ENCODE results near the gene METTL21C.

The METTL21C gene

DNA sequence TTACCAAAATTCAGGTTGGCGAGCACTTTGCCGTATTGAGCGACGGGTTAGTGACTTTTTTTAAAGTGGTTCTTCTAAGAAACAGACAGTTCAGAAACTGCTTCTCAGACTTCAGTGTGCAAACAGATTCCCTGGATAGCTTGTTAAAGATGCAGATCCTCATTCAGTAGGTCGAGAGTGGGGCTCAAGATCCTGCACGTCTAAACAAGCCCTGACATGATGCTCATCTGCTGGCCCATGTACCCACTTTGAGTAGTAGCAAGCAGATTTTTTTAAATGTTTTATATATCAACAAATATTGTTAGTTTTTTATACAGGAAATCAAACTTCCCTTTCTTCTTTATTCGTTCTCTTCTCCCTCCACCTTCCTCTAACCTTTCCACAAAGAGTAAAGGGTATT is 7.3 kb downstream of the METTL21C start:
- TF ChIP-seq NFIC (IDR thresholded peaks at IDR 0.05) (no peak), YY1 (IDR thresholded peaks at IDR 0.05; ENCODE audit: low read depth) (no peak), FOXM1 (IDR thresholded peaks at IDR 0.05; ENCODE audit: borderline replicate concordance, low read depth) (no peak), TEAD4 (IDR thresholded peaks at IDR 0.05) (no peak), TCF12 (IDR thresholded peaks at IDR 0.05; ENCODE audit: low read depth) (no peak), EP300 (IDR thresholded peaks at IDR 0.05; ENCODE audit: borderline replicate concordance) (no peak), EGR1 (IDR thresholded peaks at IDR 0.05) (no peak), CEBPB (IDR thresholded peaks at IDR 0.05) (no peak)
- TF ChIP-seq, protein P1, sequence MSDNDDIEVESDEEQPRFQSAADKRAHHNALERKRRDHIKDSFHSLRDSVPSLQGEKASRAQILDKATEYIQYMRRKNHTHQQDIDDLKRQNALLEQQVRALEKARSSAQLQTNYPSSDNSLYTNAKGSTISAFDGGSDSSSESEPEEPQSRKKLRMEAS (IDR thresholded peaks at IDR 0.05), result no peak

DNA sequence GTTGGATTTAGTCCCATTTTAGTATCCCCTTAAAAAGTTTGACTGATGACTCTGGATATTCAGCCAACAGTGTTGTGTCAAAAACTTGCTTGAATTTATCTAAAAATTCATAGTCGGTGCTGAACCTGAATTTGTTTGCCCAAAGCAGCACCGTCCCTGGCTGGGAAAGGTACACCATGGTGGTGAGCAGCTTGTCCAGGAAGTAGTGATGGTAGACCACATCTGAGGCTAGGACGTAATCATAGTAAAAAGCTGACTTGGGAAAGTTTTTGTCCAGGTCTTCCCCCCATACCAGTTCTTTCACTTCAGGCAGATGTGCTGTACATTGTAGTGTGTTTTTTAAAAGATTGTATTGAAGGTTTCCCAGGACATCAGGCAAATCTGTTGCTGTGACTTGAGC is 8.8 kb downstream of the METTL21C start:
- TF ChIP-seq, protein P2, sequence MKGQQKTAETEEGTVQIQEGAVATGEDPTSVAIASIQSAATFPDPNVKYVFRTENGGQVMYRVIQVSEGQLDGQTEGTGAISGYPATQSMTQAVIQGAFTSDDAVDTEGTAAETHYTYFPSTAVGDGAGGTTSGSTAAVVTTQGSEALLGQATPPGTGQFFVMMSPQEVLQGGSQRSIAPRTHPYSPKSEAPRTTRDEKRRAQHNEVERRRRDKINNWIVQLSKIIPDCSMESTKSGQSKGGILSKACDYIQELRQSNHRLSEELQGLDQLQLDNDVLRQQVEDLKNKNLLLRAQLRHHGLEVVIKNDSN (IDR thresholded peaks at IDR 0.05), result no peak
- TF ChIP-seq NFIC (IDR thresholded peaks at IDR 0.05), result no peak
- TF ChIP-seq TEAD4 (IDR thresholded peaks at IDR 0.05), result no peak
- no peak for TF ChIP-seq TCF12 (IDR thresholded peaks at IDR 0.05; ENCODE audit: low read depth)
- TF ChIP-seq, protein P1 (IDR thresholded peaks at IDR 0.05), result no peak
- no peak for TF ChIP-seq EP300 (IDR thresholded peaks at IDR 0.05; ENCODE audit: borderline replicate concordance)
- no peak for TF ChIP-seq FOXM1 (IDR thresholded peaks at IDR 0.05; ENCODE audit: borderline replicate concordance, low read depth)
- TF ChIP-seq CREB1 (IDR thresholded peaks at IDR 0.05; ENCODE audit: low read depth), result no peak

DNA sequence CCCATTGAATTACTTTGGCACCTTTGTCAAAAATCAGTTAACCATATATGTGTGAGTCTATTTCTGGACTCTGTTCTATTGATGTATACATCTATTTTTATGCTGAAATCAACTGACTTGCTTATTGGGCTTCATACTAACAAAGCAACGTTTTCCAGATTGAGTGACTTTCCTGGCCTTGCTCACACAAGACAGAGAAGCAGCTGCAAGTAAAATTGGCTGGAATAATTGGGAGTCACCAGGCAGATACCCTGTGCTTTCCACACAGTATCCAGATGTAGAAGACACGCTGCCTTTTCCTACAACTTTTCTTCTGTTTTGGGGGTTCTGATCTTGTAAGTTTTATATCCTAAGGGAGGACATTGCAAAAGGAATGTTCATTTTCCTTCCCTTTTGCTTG is 11.2 kb downstream of the METTL21C start:
- TF ChIP-seq YY1 (IDR thresholded peaks at IDR 0.05; ENCODE audit: low read depth) (no peak), CEBPB (IDR thresholded peaks at IDR 0.05) (no peak), ZBTB7A (IDR thresholded peaks at IDR 0.05; ENCODE audit: low read depth) (no peak), CREB1 (IDR thresholded peaks at IDR 0.05; ENCODE audit: low read depth) (no peak), EGR1 (IDR thresholded peaks at IDR 0.05) (no peak), NFIC (IDR thresholded peaks at IDR 0.05) (no peak), RAD21 (IDR thresholded peaks at IDR 0.05; ENCODE audit: low read depth) (no peak), TAF1 (IDR thresholded peaks at IDR 0.05; ENCODE audit: low read depth) (no peak), TCF12 (IDR thresholded peaks at IDR 0.05; ENCODE audit: low read depth) (no peak), EP300 (IDR thresholded peaks at IDR 0.05; ENCODE audit: borderline replicate concordance) (no peak), FOXM1 (IDR thresholded peaks at IDR 0.05; ENCODE audit: borderline replicate concordance, low read depth) (no peak)
- TF ChIP-seq, protein P1 (IDR thresholded peaks at IDR 0.05), result no peak
- TF ChIP-seq, protein P2 (IDR thresholded peaks at IDR 0.05), result no peak

DNA sequence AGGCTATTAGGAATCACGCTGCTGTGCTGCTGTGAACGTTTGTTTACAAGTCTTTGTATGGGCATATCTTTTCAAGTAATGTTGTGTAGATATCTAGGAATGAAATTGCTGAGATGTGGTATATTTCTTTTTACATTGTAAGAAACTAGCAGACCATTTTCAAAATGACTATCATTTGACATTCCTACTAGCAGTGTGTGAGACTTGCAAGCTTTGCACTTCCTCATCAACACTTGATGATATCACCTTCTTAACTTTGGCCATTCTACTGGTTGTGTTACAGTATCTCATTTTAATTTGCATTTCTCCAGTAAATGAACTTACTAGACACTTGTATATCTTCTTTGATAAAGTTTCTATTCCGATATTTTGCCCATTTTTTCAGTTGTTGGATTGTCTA is 12.1 kb downstream of the METTL21C start:
- TF ChIP-seq EP300 (IDR thresholded peaks at IDR 0.05; ENCODE audit: borderline replicate concordance), result no peak
- TF ChIP-seq YY1 (IDR thresholded peaks at IDR 0.05; ENCODE audit: low read depth), result no peak
- TF ChIP-seq, protein P3, sequence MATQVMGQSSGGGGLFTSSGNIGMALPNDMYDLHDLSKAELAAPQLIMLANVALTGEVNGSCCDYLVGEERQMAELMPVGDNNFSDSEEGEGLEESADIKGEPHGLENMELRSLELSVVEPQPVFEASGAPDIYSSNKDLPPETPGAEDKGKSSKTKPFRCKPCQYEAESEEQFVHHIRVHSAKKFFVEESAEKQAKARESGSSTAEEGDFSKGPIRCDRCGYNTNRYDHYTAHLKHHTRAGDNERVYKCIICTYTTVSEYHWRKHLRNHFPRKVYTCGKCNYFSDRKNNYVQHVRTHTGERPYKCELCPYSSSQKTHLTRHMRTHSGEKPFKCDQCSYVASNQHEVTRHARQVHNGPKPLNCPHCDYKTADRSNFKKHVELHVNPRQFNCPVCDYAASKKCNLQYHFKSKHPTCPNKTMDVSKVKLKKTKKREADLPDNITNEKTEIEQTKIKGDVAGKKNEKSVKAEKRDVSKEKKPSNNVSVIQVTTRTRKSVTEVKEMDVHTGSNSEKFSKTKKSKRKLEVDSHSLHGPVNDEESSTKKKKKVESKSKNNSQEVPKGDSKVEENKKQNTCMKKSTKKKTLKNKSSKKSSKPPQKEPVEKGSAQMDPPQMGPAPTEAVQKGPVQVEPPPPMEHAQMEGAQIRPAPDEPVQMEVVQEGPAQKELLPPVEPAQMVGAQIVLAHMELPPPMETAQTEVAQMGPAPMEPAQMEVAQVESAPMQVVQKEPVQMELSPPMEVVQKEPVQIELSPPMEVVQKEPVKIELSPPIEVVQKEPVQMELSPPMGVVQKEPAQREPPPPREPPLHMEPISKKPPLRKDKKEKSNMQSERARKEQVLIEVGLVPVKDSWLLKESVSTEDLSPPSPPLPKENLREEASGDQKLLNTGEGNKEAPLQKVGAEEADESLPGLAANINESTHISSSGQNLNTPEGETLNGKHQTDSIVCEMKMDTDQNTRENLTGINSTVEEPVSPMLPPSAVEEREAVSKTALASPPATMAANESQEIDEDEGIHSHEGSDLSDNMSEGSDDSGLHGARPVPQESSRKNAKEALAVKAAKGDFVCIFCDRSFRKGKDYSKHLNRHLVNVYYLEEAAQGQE (IDR thresholded peaks at IDR 0.05; ENCODE audit: low read depth), result no peak
- TF ChIP-seq, protein P2 (IDR thresholded peaks at IDR 0.05), result no peak
- no peak for TF ChIP-seq EGR1 (IDR thresholded peaks at IDR 0.05)
- no peak for TF ChIP-seq CREB1 (IDR thresholded peaks at IDR 0.05; ENCODE audit: low read depth)
- no peak for TF ChIP-seq NFIC (IDR thresholded peaks at IDR 0.05)
- no peak for TF ChIP-seq ZBTB7A (IDR thresholded peaks at IDR 0.05; ENCODE audit: low read depth)
- no peak for TF ChIP-seq TCF12 (IDR thresholded peaks at IDR 0.05; ENCODE audit: low read depth)
- TF ChIP-seq TEAD4 (IDR thresholded peaks at IDR 0.05), result no peak
- TF ChIP-seq RAD21 (IDR thresholded peaks at IDR 0.05; ENCODE audit: low read depth), result no peak
- no peak for TF ChIP-seq CEBPB (IDR thresholded peaks at IDR 0.05)
- TF ChIP-seq FOXM1 (IDR thresholded peaks at IDR 0.05; ENCODE audit: borderline replicate concordance, low read depth), result no peak
- no peak for TF ChIP-seq TAF1 (IDR thresholded peaks at IDR 0.05; ENCODE audit: low read depth)
- TF ChIP-seq, protein P1 (IDR thresholded peaks at IDR 0.05), result no peak

DNA sequence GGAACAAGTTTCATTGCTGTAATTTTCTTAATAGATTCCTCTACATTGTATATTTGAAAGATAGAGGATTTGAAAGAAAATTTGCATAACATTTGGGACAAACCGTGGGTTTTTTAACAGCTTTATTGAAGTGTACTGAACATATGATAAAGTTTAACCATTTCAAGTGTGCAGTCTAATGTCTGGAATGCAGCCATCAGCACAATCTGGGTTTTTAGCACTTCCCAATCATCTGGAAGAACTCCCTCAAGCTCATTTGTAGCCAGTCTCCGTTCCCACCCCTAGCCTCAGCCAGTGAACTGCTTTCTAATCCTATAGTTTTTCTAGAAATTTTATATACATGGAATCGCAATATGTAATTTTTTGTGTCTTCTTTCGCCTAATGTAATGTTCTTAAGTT is 12.6 kb downstream of the METTL21C start:
- TF ChIP-seq TAF1 (IDR thresholded peaks at IDR 0.05; ENCODE audit: low read depth) (no peak), NFIC (IDR thresholded peaks at IDR 0.05) (no peak), CEBPB (IDR thresholded peaks at IDR 0.05) (no peak), TEAD4 (IDR thresholded peaks at IDR 0.05) (no peak), FOXM1 (IDR thresholded peaks at IDR 0.05; ENCODE audit: borderline replicate concordance, low read depth) (no peak), YY1 (IDR thresholded peaks at IDR 0.05; ENCODE audit: low read depth) (no peak), EGR1 (IDR thresholded peaks at IDR 0.05) (no peak), RAD21 (IDR thresholded peaks at IDR 0.05; ENCODE audit: low read depth) (no peak), EP300 (IDR thresholded peaks at IDR 0.05; ENCODE audit: borderline replicate concordance) (no peak), CREB1 (IDR thresholded peaks at IDR 0.05; ENCODE audit: low read depth) (no peak), TCF12 (IDR thresholded peaks at IDR 0.05; ENCODE audit: low read depth) (no peak), ZBTB7A (IDR thresholded peaks at IDR 0.05; ENCODE audit: low read depth) (no peak)
- TF ChIP-seq, protein P1 (IDR thresholded peaks at IDR 0.05), result no peak
- TF ChIP-seq, protein P3 (IDR thresholded peaks at IDR 0.05; ENCODE audit: low read depth), result no peak
- TF ChIP-seq, protein P2 (IDR thresholded peaks at IDR 0.05), result no peak
